Peyer's patch (tissue), 4 donors: ENCODE results near the gene DMD.

ENCODE experiments used
- POLR2A ChIP-seq, 2 donors: fragments of 450-650 bp; IDR thresholded peaks; one replicate each; pipeline ENCODE4 v1.5.1; 2017; ENCODE audit warnings: antibody characterized with exemption in 2 of 2, mild to moderate bottlenecking in 2 of 2, moderate library complexity in 2 of 2
- TF ChIP-seq, protein P1 (sequence below), 6 experiments: fragments of 450-650 bp in 4 of 6; fragments of 200-600 bp in 2 of 6; sonication (generic) in 1 of 6; IDR thresholded peaks; one replicate each; pipeline ENCODE4 v1.5.1; 2017 to 2019; ENCODE audit warnings: antibody characterized with exemption in 6 of 6, mild to moderate bottlenecking in 3 of 6, moderate library complexity in 1 of 6

DNA sequence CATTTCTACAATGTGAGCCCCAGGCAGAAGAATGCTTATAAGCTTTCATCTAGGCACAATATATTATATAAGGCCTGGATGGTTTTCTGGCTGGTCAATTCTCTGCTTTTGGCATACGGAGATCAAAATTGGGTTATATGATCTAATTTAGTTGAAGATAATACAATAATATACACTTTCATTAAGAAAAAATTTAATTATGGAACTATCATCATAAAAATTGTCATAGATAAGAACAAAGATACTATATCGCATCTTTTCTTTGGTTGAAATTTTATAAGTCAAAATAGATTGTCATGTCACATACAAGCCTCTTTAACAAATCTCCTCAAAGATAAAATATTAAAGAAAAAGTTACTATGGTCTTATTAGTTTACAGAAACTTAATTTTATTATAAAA is 17.1 kb downstream of the DMD start:
- TF ChIP-seq, protein P1, sequence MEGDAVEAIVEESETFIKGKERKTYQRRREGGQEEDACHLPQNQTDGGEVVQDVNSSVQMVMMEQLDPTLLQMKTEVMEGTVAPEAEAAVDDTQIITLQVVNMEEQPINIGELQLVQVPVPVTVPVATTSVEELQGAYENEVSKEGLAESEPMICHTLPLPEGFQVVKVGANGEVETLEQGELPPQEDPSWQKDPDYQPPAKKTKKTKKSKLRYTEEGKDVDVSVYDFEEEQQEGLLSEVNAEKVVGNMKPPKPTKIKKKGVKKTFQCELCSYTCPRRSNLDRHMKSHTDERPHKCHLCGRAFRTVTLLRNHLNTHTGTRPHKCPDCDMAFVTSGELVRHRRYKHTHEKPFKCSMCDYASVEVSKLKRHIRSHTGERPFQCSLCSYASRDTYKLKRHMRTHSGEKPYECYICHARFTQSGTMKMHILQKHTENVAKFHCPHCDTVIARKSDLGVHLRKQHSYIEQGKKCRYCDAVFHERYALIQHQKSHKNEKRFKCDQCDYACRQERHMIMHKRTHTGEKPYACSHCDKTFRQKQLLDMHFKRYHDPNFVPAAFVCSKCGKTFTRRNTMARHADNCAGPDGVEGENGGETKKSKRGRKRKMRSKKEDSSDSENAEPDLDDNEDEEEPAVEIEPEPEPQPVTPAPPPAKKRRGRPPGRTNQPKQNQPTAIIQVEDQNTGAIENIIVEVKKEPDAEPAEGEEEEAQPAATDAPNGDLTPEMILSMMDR (IDR thresholded peaks at IDR 0.05) = no peak
- TF ChIP-seq POLR2A (IDR thresholded peaks at IDR 0.05) = no peak
